HAP-1 (cell line): ENCODE results near the gene MAST4.

ENCODE experiments used
- DNase-seq, 2 experiments: peaks; one replicate each; pipeline ENCODE4 v3.0.0-alpha.2; 2016 to 2020; ENCODE audit warnings: low spot score in 2 of 2
- H3K27me3 ChIP-seq: fragments of 250-450 bp; sonication (Bioruptor Pico); 2 replicates; pipeline ENCODE4 v1.5.1; 2020; ENCODE audit warnings: low read depth, mild to moderate bottlenecking, moderate library complexity
- H3K36me3 ChIP-seq: fragments of 250-450 bp; sonication (Bioruptor Pico); replicated peaks from 2 replicates; pipeline ENCODE4 v1.5.1; 2020; ENCODE audit warnings: mild to moderate bottlenecking
- H3K4me1 ChIP-seq: fragments of 250-450 bp; sonication (Bioruptor Pico); 2 replicates; pipeline ENCODE4 v1.5.1; 2020; ENCODE audit warnings: mild to moderate bottlenecking
- H3K4me3 ChIP-seq: fragments of 250-450 bp; sonication (Bioruptor Pico); 2 replicates; pipeline ENCODE4 v1.5.1; 2020; ENCODE audit warnings: mild to moderate bottlenecking, moderate library complexity
- H3K9me3 ChIP-seq: fragments of 250-450 bp; sonication (Bioruptor Pico); 2 replicates; pipeline ENCODE4 v1.5.1; 2020; ENCODE audit warnings: mild to moderate bottlenecking, moderate library complexity
- in situ Hi-C: fragments of 300-500 bp; cut with MboI; formaldehyde crosslinking; loops from 3 replicates; pipeline ENCODE4 v1.14.3; 2020; ENCODE audit warnings: low sequenced_read_pairs, inconsistent platforms, mixed read lengths

The MAST4 gene

DNA sequence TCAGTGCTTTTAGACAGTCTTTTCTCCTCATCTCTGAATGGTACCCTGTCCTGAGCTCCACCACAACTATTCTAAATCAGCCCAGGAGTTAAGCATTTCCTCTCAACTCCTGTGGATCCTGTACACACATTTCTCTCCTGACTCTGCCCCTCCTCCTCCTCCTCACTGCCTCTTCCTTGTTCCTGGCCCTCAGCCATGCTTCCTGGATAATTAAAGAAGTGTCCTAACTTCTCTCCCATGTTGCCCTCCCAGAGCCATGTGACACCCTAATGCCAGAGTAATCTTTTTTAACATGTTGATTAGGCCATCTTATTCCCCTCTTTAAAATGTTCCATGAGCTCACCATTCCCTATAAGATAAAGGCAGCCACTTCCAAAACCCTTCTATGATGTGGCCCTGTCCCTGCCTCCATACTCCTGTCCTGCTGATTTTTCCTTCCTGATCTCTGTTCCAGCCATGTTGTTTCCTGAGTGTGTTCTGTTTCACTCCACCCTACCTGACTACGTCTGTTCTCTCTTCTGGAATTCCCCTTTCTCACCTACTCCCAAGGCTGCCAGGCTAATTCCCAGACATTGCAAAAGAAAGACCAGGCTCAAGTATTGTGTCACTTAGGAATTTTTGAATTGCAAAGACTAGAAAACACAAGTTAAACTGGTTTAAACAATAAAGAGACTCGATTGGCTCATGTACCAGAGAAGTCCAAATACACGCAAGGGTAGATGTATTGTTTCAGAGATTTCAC, 295.2 kb downstream of the MAST4 start:
- Histone ChIP-seq H3K9me3 (no peaks in the 10 kb centered on the region), H3K36me3 (no peaks in the 10 kb centered on the region), H3K4me3 (no peak overlapping the region), H3K4me1 (no peaks in the 10 kb centered on the region), H3K27me3 (peaks cover 17% of the 10 kb centered on the region)
- in situ Hi-C loops, result no loop called here
- no peak for DNase-seq

DNA sequence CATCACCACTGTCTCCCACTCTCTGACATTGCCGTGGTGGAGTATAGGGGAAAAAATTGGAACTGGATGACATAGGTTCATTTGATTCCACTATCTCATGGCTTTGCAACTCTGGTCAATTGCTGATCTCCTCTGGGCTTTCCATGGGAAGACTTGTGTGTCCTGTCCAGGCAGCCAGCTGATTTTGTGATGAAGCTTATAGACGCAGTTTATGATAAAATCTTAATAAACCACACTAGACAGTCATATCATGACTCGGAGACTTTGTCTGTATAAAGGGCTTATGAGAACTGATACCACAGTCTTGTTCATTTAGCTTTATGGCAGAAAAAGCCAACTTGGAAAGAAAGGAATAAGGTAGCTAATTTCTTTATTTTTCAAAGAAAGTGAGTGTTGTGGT, 296.5 kb downstream of the MAST4 start:
- in situ Hi-C loops, result no loop called here
- no peaks in the 10 kb centered on the region for H3K9me3 ChIP-seq
- DNase-seq, result no peak
- H3K4me1 ChIP-seq, result no peaks in the 10 kb centered on the region
- no peaks in the 10 kb centered on the region for H3K36me3 ChIP-seq
- H3K4me3 ChIP-seq, result no peak overlapping the region
- peaks cover 11% of the 10 kb centered on the region for H3K27me3 ChIP-seq

DNA sequence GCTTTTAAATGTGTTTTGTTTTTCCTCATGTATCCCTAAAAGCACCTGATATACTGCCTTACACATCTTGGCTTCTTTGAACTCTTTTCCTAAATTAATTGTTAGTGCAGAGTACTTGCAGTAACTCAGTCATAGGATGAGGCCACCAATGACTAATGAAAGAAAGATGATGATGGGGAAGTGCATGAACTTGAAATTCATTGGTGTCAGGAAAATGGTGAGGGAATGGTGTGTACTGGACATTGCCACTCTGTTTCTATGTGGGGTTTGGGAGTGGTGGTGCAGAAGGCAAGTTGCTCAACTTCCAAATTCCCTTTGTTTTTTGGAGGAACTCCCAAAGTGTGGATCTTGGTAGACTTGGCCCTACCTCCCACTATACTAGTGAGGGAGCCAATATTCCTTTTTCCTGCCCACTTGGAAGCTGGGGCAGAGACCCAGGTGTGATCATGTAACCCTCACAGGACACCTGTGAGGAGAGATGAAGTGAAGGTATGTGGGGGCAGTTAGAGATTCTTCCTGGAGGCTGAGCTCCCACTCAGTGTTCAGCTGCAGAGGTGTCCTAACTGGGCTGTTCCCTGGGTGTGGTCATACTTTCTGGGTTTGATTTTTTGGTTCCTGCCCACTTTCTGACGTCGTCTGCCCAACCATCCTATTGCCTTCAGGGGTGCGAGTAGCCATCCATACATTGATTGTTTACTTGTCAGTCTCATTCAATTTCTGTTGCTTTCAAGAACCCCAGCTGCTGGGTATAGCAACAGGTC, 298.5 kb downstream of the MAST4 start:
- Histone ChIP-seq H3K27me3 (peaks cover 13% of the 10 kb centered on the region), H3K4me3 (no peak overlapping the region), H3K4me1 (no peaks in the 10 kb centered on the region), H3K9me3 (no peaks in the 10 kb centered on the region), H3K36me3 (no peaks in the 10 kb centered on the region)
- DNase-seq, result no peak
- in situ Hi-C loops, result no loop called here

DNA sequence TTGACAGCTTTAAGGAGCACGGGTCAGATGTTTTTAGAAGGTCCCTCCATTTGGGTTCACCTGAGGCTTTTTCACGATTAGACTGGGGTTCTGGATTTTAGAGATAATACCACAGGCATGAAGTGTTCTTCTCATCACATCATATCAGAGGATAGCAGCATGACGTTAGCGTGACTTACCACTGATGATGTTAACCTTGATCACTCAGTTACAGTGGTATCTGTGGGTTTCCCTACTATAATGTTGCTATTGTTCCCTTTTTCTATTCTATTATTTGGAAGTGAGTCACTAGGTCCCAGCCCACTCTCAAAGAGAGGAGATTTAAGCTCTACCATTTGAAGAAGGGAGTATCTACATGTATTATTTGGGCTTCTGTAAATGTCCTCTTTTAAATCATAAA, 300.0 kb downstream of the MAST4 start:
- Histone ChIP-seq H3K27me3 (peaks cover 22% of the 10 kb centered on the region), H3K4me3 (no peak overlapping the region), H3K36me3 (no peaks in the 10 kb centered on the region), H3K4me1 (no peaks in the 10 kb centered on the region), H3K9me3 (no peaks in the 10 kb centered on the region)
- no peak for DNase-seq
- in situ Hi-C loops, result no loop called here

DNA sequence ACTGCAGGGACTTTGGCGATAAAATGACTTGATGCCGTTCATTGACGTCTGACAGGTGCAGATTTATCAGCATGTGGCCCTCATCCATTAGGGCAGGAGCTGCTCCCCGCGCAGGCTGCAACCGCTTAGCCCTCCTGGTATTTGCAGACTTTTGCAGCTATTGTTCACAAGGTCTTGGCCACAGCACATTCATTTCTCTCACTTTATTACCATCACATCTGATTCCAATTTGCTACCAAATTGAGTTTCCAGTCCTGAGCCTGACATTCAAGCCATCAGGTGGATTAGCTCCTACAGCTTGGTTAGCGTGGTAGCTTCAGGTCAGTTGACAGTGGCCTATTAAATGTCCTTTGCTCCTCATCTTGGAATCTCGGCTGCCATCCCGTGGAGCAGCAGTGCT, 301.2 kb downstream of the MAST4 start:
- no peak for DNase-seq
- in situ Hi-C loops, result no loop called here
- no peak overlapping the region for H3K4me3 ChIP-seq
- no peaks in the 10 kb centered on the region for H3K4me1 ChIP-seq
- peaks cover 33% of the 10 kb centered on the region for H3K27me3 ChIP-seq
- H3K36me3 ChIP-seq, result no peaks in the 10 kb centered on the region
- H3K9me3 ChIP-seq, result no peaks in the 10 kb centered on the region

DNA sequence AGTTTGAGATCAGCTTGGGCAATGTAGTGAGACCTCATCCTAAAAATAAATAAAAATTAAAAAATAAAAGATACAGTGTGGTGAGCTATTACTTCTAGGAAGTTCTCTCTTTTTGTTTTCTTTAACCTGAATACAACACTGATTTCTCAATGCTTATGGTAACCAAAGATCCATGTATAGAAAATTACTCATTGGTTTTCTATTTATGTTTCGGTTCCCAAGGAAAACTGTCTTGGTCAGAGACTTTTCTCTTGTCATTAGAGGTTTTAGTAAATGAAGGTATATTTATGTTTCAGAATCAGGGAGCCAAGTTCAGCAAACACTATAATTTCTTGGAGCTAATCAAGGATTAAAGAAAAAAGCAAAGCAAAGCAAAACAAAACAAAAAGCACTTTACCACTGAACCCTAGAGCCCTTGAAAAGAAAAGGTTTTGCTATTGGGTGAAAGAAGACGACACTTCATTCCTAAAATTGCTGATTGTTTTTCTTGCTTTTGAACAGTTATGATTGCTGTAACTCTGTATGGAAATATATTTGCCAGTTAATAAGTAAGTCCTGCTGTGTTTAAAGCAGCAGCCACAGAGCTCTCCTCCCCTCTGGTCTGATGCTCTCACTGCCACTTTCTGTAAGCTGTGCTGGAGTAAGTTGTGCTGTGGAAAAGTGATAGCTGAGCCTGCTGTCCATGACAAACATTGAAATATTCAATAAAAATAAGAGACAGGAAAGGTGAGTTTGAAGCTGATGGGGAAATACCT, 302.2 kb downstream of the MAST4 start:
- no peak for DNase-seq
- peaks cover 39% of the 10 kb centered on the region for H3K27me3 ChIP-seq
- no peaks in the 10 kb centered on the region for H3K9me3 ChIP-seq
- H3K4me1 ChIP-seq, result no peaks in the 10 kb centered on the region
- no peak overlapping the region for H3K4me3 ChIP-seq
- no peaks in the 10 kb centered on the region for H3K36me3 ChIP-seq
- in situ Hi-C loops, result no loop called here

DNA sequence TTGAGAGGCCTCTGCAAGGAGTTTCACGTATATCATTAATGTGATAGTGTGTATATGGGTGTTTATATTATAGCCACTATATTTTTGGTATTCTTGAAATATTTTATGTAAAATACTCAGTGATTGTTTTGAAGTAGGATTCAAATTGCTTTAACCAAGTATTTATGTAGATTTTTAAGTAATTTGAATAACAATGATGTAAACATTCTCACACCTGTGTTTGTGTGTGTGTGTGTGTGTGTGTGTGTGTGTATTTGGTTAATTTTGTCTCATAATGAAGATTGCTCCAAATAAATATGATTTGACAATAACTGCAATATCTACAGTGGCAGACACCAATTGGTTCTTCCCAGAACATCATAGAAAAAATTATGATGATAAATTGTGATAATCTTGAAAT, 307.0 kb downstream of the MAST4 start:
- Histone ChIP-seq H3K9me3 (no peaks in the 10 kb centered on the region), H3K4me3 (no peak overlapping the region), H3K36me3 (no peaks in the 10 kb centered on the region), H3K27me3 (peaks cover 47% of the 10 kb centered on the region), H3K4me1 (peaks cover 5% of the 10 kb centered on the region; the same call in 1 of the 2 replicates)
- no peak for DNase-seq
- in situ Hi-C loops, result no loop called here

DNA sequence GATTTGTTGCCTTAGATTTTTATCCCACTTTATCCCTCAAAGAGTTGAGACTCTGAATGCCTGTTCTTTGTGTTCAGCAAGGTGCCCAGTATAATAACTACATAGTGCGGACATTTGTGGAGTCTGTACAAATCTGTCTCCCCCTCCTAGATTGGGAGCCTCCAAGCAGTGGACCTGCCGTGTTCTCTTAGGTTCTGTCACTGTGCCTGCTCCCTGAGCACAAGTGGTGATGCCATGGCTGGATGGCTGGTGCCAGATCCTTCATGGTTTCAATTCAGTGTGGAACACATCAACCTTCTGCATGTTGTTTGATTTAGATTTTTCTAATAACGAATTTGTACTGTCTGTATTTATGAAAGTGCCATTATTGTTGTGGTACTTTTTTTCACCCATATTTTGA, 307.5 kb downstream of the MAST4 start:
- in situ Hi-C loops, result no loop called here
- Histone ChIP-seq H3K4me3 (no peak overlapping the region), H3K4me1 (peaks cover 5% of the 10 kb centered on the region; the same call in 1 of the 2 replicates), H3K36me3 (no peaks in the 10 kb centered on the region), H3K27me3 (peaks cover 47% of the 10 kb centered on the region), H3K9me3 (no peaks in the 10 kb centered on the region)
- no peak for DNase-seq

DNA sequence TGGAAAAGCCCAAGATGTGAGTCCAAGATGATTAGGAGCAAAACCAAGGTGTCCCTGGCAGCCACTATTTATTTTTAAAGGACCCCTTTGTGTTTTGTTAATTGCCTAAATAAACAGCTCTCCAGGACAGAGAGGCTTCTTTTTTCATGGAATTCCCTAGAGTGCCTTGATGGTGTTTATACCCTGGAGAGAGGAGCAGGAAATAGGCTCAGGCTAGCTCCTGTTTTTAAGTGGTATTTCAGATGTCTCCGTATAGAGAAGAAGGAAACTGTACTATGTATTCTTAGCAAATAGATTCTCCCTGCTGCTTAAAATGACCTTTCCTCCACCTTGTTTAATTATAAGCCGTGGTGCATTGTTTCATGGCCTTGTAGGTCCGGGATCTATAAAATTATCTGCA, 308.0 kb downstream of the MAST4 start:
- Histone ChIP-seq H3K36me3 (no peaks in the 10 kb centered on the region), H3K4me3 (no peak overlapping the region), H3K9me3 (no peaks in the 10 kb centered on the region), H3K27me3 (peaks cover 43% of the 10 kb centered on the region), H3K4me1 (peaks cover 5% of the 10 kb centered on the region; the same call in 1 of the 2 replicates)
- in situ Hi-C loops, result no loop called here
- DNase-seq, result no peak

DNA sequence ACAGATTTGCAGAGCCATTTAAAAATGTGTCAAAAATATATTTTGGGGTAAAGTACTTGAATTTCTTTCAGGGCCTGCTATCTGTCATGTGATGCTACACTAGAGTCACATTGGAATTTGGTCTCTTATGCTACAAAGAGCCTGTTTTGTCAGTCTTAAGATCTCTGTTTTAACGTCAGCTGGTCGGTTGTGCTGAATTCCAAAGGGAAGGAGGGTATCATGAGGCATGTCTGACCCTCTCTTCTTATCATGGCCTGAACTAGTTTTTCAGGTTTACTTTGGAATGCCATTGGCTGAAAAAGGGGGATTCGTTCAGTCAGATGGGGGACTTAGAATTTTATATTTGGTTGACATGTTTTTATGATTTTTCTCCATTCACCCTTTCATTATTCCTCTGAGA, 309.8 kb downstream of the MAST4 start:
- Histone ChIP-seq H3K4me1 (peaks cover 5% of the 10 kb centered on the region; the same call in 1 of the 2 replicates), H3K27me3 (peaks cover 27% of the 10 kb centered on the region), H3K4me3 (no peak overlapping the region), H3K36me3 (no peaks in the 10 kb centered on the region), H3K9me3 (no peaks in the 10 kb centered on the region)
- in situ Hi-C loops, result no loop called here
- no peak for DNase-seq

DNA sequence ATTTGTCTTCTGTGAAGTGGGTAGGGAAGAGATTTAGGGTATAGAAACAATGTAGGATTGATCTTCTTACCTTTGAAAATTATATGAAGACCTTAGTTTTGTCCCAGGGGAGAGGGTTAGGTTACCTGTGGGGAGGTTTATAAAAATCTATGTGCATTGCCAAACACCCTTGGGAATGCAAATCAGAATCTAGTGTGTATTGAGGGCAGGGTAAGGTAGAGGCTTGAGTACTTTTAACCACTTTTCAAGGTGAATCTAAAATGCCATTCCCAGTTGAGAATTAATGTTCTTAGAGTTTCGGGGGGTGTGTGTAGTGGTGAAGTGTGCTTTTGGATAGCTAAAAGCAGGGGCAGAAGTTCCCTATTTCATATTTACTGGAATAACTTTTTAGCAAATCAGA, 312.0 kb downstream of the MAST4 start:
- no peak for DNase-seq
- Histone ChIP-seq H3K27me3 (peaks cover 19% of the 10 kb centered on the region), H3K36me3 (no peaks in the 10 kb centered on the region), H3K4me3 (no peak overlapping the region), H3K9me3 (no peaks in the 10 kb centered on the region), H3K4me1 (peaks cover 5% of the 10 kb centered on the region; the same call in 1 of the 2 replicates)
- in situ Hi-C loops, result no loop called here

DNA sequence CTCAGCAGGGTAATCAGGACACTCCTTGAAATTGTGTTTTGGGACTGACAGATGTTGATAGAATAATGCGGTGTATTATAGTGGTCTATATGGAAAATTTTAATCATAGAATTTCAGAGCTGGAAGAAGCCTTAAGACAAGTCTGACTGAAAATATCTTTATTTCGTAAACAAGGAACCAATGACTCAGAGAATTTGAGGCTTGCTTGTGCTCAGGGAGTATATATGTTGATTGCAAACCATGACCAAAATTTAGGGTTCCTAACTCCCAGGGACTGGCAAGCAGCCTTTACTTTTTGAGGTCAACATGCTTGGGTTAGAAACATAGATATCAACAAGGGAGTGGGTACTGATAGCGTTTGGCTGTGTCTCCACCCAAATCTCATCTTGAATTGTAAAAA, 313.2 kb downstream of the MAST4 start:
- Histone ChIP-seq H3K36me3 (no peaks in the 10 kb centered on the region), H3K27me3 (peaks cover 18% of the 10 kb centered on the region), H3K9me3 (no peaks in the 10 kb centered on the region), H3K4me1 (peaks cover 5% of the 10 kb centered on the region; the same call in 1 of the 2 replicates), H3K4me3 (no peak overlapping the region)
- DNase-seq, result no peak
- in situ Hi-C loops, result no loop called here

DNA sequence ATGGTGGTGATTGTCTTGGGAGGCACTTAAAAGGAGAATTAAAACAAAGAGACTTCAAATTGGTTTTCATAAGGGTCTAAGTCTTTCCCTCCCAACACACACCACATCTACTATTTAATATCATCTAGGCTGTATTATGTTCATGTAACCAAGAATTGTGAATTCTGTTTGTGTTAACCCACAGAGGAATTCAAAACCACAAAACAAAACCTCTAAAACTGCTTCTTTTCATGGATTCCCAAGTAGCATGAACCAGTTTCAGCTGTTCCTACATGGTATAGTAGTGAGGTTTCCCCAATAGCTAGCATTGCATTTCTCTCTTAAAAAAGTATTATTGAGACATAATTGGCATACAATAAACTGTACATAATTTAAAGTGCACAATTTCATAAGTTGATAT, 316.6 kb downstream of the MAST4 start:
- Histone ChIP-seq H3K4me3 (no peak overlapping the region), H3K36me3 (no peaks in the 10 kb centered on the region), H3K9me3 (no peaks in the 10 kb centered on the region), H3K27me3 (peaks cover 16% of the 10 kb centered on the region), H3K4me1 (peaks cover 4% of the 10 kb centered on the region; the same call in 1 of the 2 replicates)
- DNase-seq, result no peak
- in situ Hi-C loops, result no loop called here

DNA sequence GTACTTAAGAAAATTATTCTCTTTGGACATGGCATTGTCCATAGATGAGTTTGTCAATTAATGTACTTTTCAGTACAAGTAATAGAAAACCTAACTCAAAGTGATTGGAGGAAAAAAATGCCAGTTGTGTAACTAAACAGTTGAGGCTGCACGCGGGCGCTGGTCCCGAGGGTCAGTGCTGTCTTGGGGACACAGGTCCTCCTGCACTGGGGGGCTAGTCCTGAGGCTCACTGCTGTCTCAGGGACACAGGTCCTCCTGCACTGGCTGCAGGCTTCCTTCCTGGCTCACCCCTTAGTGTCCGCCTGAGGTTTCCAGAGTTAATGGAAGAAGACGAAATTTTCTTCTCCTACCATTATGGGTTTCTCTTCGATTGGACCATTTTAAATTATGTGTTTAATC, 319.3 kb downstream of the MAST4 start:
- H3K4me1 ChIP-seq, result no peaks in the 10 kb centered on the region
- H3K9me3 ChIP-seq, result no peaks in the 10 kb centered on the region
- no peak overlapping the region for H3K4me3 ChIP-seq
- H3K36me3 ChIP-seq, result no peaks in the 10 kb centered on the region
- no peak for DNase-seq
- in situ Hi-C loops, result no loop called here
- peaks cover 16% of the 10 kb centered on the region for H3K27me3 ChIP-seq
